ENCODE measurements around the gene NAPG. TPM values are rescaled to one million over a fixed set of nuclear protein-coding genes. Genes with fewer than 3 reads are reported as not detected.
A peak's percentile ranks its signal among the peaks of the same experiment; 100 is the strongest.
"Not testable (repeated sequence)": the region's sequence is repeated elsewhere in the genome, so short reads cannot be mapped to it uniquely, and the experiment has no call there.

NAPG gene
- total and polyA plus RNA-seq, 2 experiments from 2014 or later: 29.0 to 43.2 TPM

DNA sequence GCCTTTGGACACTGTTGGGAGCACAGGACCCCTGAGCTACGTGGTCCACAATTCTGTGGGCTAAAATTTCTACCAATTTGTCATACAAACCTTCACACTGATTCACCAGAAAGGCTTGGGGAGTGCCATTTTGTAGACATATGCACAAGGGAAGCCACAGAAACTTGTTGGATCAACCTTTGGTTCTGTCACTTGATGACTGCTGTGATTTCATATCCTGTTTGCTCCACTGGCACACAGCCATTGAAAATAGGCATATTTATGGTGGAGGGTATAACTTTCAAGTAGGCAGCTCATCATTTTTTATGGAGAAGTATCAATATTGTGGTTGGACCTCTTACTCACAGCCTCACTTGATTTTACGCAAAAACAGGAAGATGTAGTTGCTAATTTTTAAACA is 10.5 kb downstream of the NAPG start:
- Histone ChIP-seq H3K4me2 (no peak overlapping the region), H4K20me1 (ENCODE audit: insufficient read depth, poor library complexity, severe bottlenecking) (no peaks in the 10 kb centered on the region), H2AFZ (no peak overlapping the region), H3K9me3 (ENCODE audit: low read depth) (no peaks in the 10 kb centered on the region), H3K36me3 (replicated peaks; ENCODE audit: insufficient read depth, low read depth) (peaks cover 3% of the 10 kb centered on the region), H3K9me2 (replicated peaks; ENCODE audit: insufficient read depth) (no peaks in the 10 kb centered on the region), H3K4me1 (ENCODE audit: insufficient read depth) (no peaks in the 10 kb centered on the region), H3K79me2 (peaks cover 37% of the 10 kb centered on the region), H3K27me3 (no peaks in the 10 kb centered on the region), H3K4me3 (no peak overlapping the region), H3K27ac (no peak overlapping the region)
- no peak for DNase-seq (ENCODE audit: low spot score)
- TF ChIP-seq EZH2 (IDR thresholded peaks at IDR 0.05; ENCODE audit: borderline replicate concordance): no peak
- TF ChIP-seq EZH2phosphoT487 (IDR thresholded peaks at IDR 0.05; ENCODE audit: low read depth, severe bottlenecking, unreplicated experiment): no peak
- TF ChIP-seq, protein P1, sequence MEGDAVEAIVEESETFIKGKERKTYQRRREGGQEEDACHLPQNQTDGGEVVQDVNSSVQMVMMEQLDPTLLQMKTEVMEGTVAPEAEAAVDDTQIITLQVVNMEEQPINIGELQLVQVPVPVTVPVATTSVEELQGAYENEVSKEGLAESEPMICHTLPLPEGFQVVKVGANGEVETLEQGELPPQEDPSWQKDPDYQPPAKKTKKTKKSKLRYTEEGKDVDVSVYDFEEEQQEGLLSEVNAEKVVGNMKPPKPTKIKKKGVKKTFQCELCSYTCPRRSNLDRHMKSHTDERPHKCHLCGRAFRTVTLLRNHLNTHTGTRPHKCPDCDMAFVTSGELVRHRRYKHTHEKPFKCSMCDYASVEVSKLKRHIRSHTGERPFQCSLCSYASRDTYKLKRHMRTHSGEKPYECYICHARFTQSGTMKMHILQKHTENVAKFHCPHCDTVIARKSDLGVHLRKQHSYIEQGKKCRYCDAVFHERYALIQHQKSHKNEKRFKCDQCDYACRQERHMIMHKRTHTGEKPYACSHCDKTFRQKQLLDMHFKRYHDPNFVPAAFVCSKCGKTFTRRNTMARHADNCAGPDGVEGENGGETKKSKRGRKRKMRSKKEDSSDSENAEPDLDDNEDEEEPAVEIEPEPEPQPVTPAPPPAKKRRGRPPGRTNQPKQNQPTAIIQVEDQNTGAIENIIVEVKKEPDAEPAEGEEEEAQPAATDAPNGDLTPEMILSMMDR (IDR thresholded peaks at IDR 0.05; ENCODE audit: poor library complexity): no peak
- WGBS (ENCODE audit: low lambda C conversion rate, missing lambda C conversion rate): 98% methylated on average over 2 of the region's 2 CpGs

- no peak overlapping the region for H3K27ac ChIP-seq
- H3K27me3 ChIP-seq: no peaks in the 10 kb centered on the region
- no peak overlapping the region for H2AFZ ChIP-seq
- peaks cover 3% of the 10 kb centered on the region for H3K36me3 ChIP-seq (replicated peaks; ENCODE audit: insufficient read depth, low read depth)
- H3K9me2 ChIP-seq (replicated peaks; ENCODE audit: insufficient read depth): no peaks in the 10 kb centered on the region
- H3K9me3 ChIP-seq (ENCODE audit: low read depth): no peaks in the 10 kb centered on the region
- H3K4me1 ChIP-seq (ENCODE audit: insufficient read depth): no peaks in the 10 kb centered on the region
- 85% methylated on average over 2 of the region's 2 CpGs for WGBS (ENCODE audit: low lambda C conversion rate, missing lambda C conversion rate)
- no peak for TF ChIP-seq EZH2 (IDR thresholded peaks at IDR 0.05; ENCODE audit: borderline replicate concordance)
- DNase-seq (ENCODE audit: low spot score): no peak
- H4K20me1 ChIP-seq (ENCODE audit: insufficient read depth, poor library complexity, severe bottlenecking): no peaks in the 10 kb centered on the region
- H3K79me2 ChIP-seq: peaks cover 22% of the 10 kb centered on the region
- no peak overlapping the region for H3K4me3 ChIP-seq
- no peak overlapping the region for H3K4me2 ChIP-seq
Measured at GRCh38 chr18:10537765-10538164, 11.9 kb downstream of the NAPG start.

DNA sequence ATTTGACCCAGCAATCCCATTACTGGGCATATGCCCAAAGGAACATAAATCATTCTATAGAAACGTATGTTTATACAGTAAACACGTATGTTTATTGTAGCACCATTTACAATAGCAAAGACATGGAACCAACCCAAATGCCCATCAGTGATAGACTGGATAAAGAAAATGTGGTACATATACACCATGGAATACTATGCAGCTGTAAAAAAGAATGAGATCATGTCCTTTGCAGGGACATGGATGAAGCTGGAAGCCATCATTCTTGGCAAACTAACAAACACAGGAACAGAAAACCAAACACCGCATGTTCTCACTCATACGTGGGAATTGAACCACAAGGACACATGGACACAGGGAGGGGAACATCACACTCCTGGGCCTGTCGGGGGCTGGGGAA is 13.3 kb downstream of the NAPG start:
- not testable (repeated sequence) for H3K4me3 ChIP-seq; H2AFZ ChIP-seq; H3K9me3 ChIP-seq (ENCODE audit: low read depth); H3K79me2 ChIP-seq; H3K27me3 ChIP-seq; H3K36me3 ChIP-seq (replicated peaks; ENCODE audit: insufficient read depth, low read depth); H3K4me1 ChIP-seq (ENCODE audit: insufficient read depth); H4K20me1 ChIP-seq (ENCODE audit: insufficient read depth, poor library complexity, severe bottlenecking); H3K27ac ChIP-seq; DNase-seq (ENCODE audit: low spot score); H3K4me2 ChIP-seq; H3K9me2 ChIP-seq (replicated peaks; ENCODE audit: insufficient read depth)
- WGBS (ENCODE audit: low lambda C conversion rate, missing lambda C conversion rate): 95% methylated on average over 5 of the region's 5 CpGs

DNA sequence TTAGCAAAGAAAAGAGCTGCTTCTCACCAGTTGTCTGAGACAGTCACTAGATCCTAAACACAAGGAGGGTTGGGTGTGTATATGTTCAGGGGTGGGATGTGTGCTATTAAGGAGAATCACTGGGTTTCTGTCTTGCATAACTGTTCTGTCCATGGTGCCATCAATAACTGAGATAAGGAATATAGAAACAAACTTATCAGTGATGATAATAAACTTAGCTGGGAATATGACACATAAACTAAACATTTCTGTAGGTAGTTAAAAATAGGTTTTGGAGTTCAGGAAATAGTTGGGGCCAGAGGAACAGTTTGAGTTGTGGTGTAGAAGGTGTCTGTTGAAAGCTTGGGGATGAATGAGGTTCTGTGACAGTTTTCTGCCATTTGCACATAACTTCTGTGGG is 17.4 kb downstream of the NAPG start:
- Histone ChIP-seq H3K79me2 (peaks cover 6% of the 10 kb centered on the region), H3K9me2 (replicated peaks; ENCODE audit: insufficient read depth) (no peaks in the 10 kb centered on the region), H2AFZ (no peak overlapping the region), H3K9me3 (ENCODE audit: low read depth) (no peaks in the 10 kb centered on the region), H3K36me3 (replicated peaks; ENCODE audit: insufficient read depth, low read depth) (peaks cover 3% of the 10 kb centered on the region), H3K4me2 (peak overlapping the region; percentile 29), H3K27me3 (no peaks in the 10 kb centered on the region), H3K4me3 (no peak overlapping the region), H3K4me1 (ENCODE audit: insufficient read depth) (no peaks in the 10 kb centered on the region), H3K27ac (peak overlapping the region; percentile 44), H4K20me1 (ENCODE audit: insufficient read depth, poor library complexity, severe bottlenecking) (no peaks in the 10 kb centered on the region)
- DNase-seq (ENCODE audit: low spot score): no peak
- TF ChIP-seq, protein P1 (IDR thresholded peaks at IDR 0.05; ENCODE audit: poor library complexity): no peak
- TF ChIP-seq EZH2 (IDR thresholded peaks at IDR 0.05; ENCODE audit: borderline replicate concordance) (no peak), EZH2phosphoT487 (IDR thresholded peaks at IDR 0.05; ENCODE audit: low read depth, severe bottlenecking, unreplicated experiment) (no peak)
